ENCODE data around the gene ZNF467. TPM values are rescaled to one million over a fixed set of nuclear protein-coding genes. Genes with fewer than 3 reads are reported as not detected.

Gene ZNF467
- total RNA-seq, 1 donor from 2014 or later, result 64.2 TPM

- Mint-ChIP-seq H3K27me3 (ENCODE audit: unreplicated experiment) (peaks cover 13% of the 10 kb centered on the region), H3K36me3 (ENCODE audit: low read depth, unreplicated experiment) (no peaks in the 10 kb centered on the region)
- no peak for TF ChIP-seq CTCF (IDR thresholded peaks at IDR 0.05; ENCODE audit: unreplicated experiment)
Observed at GRCh38 chr7:149776848-149777407, 3.5 kb upstream of the ZNF467 start.

DNA sequence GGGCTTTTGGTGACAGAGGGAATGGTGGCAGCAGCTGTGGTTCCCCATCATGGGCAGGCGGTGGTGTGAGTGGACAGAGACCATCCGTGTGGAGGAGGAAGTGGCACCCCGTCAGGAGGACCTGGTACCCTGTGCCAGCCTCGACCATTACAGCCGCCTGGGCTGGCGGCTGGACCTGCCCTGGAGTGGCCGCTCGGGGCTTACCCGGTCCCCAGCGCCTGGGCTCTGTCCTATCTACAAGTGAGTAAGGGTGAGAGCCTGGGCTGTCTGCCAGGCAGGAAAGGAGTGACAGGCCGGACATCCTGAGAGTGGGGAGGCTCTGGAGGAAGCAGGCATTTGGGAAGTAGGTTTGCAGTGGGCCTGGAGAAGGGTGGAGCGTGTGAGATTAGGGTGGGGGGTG lies 2.9 kb upstream of the ZNF467 start:
- DNase-seq (ENCODE audit: low spot score), result peak; percentile 63
- H3K9me3 Mint-ChIP-seq (ENCODE audit: unreplicated experiment), result no peaks in the 10 kb centered on the region
- peaks cover 11% of the 10 kb centered on the region for H3K27me3 Mint-ChIP-seq (ENCODE audit: unreplicated experiment)
- H3K27ac Mint-ChIP-seq (ENCODE audit: unreplicated experiment), result peak overlapping the region; percentile 84
- no peaks in the 10 kb centered on the region for H3K36me3 Mint-ChIP-seq (ENCODE audit: low read depth, unreplicated experiment)
- H3K4me1 Mint-ChIP-seq (ENCODE audit: unreplicated experiment), result peaks cover 28% of the 10 kb centered on the region
- H3K4me3 Mint-ChIP-seq (ENCODE audit: unreplicated experiment), result peak overlapping the region; percentile 59
- no peak for TF ChIP-seq CTCF (IDR thresholded peaks at IDR 0.05; ENCODE audit: unreplicated experiment)

More at GRCh38 chr7:149776848-149777407, 3.5 kb upstream of the ZNF467 start:
- Mint-ChIP-seq H3K9me3 (ENCODE audit: unreplicated experiment) (no peaks in the 10 kb centered on the region), H3K27ac (ENCODE audit: unreplicated experiment) (peak overlapping the region; percentile 84), H3K4me3 (ENCODE audit: unreplicated experiment) (no peak overlapping the region), H3K4me1 (ENCODE audit: unreplicated experiment) (peaks cover 26% of the 10 kb centered on the region)
- no peak for DNase-seq (ENCODE audit: low spot score)

DNA sequence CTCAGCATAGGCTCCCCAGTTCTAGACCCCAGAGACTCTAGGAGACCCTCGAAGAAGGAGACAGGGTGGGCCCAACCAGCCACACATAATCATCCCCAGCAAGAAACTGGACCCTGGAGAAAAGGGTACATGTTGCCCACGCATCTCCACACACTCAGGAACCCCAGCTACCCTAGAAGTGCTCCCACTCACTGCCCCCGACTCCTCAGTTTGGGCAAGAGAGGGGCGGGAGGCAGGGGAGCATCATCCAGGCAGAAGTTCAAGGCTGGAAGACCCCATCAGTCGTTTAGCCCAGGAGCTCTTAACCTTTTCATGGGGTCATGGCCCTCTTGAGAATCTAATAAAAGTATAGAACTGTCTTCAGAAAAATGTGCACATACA lies 1.8 kb upstream of the ZNF467 start:
- H3K4me3 Mint-ChIP-seq (ENCODE audit: unreplicated experiment), result peak overlapping the region; percentile 93
- peaks cover 5% of the 10 kb centered on the region for H3K36me3 Mint-ChIP-seq (ENCODE audit: low read depth, unreplicated experiment)
- no peak for TF ChIP-seq CTCF (IDR thresholded peaks at IDR 0.05; ENCODE audit: unreplicated experiment)
- H3K9me3 Mint-ChIP-seq (ENCODE audit: unreplicated experiment), result no peaks in the 10 kb centered on the region
- H3K27ac Mint-ChIP-seq (ENCODE audit: unreplicated experiment), result peak overlapping the region; percentile 89
- no peak for DNase-seq (ENCODE audit: low spot score)
- peaks cover 17% of the 10 kb centered on the region for H3K27me3 Mint-ChIP-seq (ENCODE audit: unreplicated experiment)
- H3K4me1 Mint-ChIP-seq (ENCODE audit: unreplicated experiment), result peaks cover 37% of the 10 kb centered on the region

GRCh38 chr7:149774237-149775175 lies 1.1 kb upstream of the ZNF467 start:
- H3K27ac Mint-ChIP-seq (ENCODE audit: unreplicated experiment), result peak overlapping the region; percentile 48
- peaks cover 11% of the 10 kb centered on the region for H3K36me3 Mint-ChIP-seq (ENCODE audit: low read depth, unreplicated experiment)
- no peaks in the 10 kb centered on the region for H3K9me3 Mint-ChIP-seq (ENCODE audit: unreplicated experiment)

More at GRCh38 chr7:149774237-149775175, 1.1 kb upstream of the ZNF467 start:
- Mint-ChIP-seq H3K27me3 (ENCODE audit: unreplicated experiment) (peaks cover 19% of the 10 kb centered on the region), H3K4me3 (ENCODE audit: unreplicated experiment) (peak overlapping the region; percentile 93), H3K4me1 (ENCODE audit: unreplicated experiment) (peaks cover 37% of the 10 kb centered on the region)
- TF ChIP-seq CTCF (IDR thresholded peaks at IDR 0.05; ENCODE audit: unreplicated experiment), result no peak
- peak; percentile 28 for DNase-seq (ENCODE audit: low spot score)
